ENCODE data around the gene RAB27A.

GRCh38 chr15:55226127-55226526, 63.5 kb downstream of the RAB27A start:
- TF ChIP-seq CTCF (IDR thresholded peaks at IDR 0.05; ENCODE audit: borderline replicate concordance, extremely low read depth, low read length, poor library complexity, severe bottlenecking) (no peak), EZH2 (IDR thresholded peaks at IDR 0.05; ENCODE audit: borderline replicate concordance, low read depth, low read length, severe bottlenecking) (no peak)
